B cell (primary cell): ENCODE results near the gene INHBB. TPM values are rescaled to one million over a fixed set of nuclear protein-coding genes. Genes with fewer than 3 reads are reported as not detected.

Experiments
- ATAC-seq: fragments of 200-7000 bp; cut with Tn5 transposase; one replicate; pipeline ENCODE4 v1.10.0; 2021; ENCODE audit warnings: low read depth, mild to moderate bottlenecking, moderate number of reproducible peaks, moderate library complexity
- CTCF ChIA-PET: fragments of 350-600 bp; sonication (Branson Sonifier 250); formaldehyde crosslinking; loops from one replicate; lab custom pipeline; 2021; ENCODE audit warnings: antibody characterized with exemption, inconsistent platforms; lab: Charles Lee
- POLR2A ChIA-PET: fragments of 350-600 bp; sonication (Branson Sonifier 250); formaldehyde crosslinking; loops from one replicate; lab custom pipeline; 2021; ENCODE audit warnings: antibody characterized with exemption; lab: Charles Lee
- DNase-seq: peaks from one replicate; pipeline ENCODE4 v3.0.0; 2013
- H2AFZ ChIP-seq: 2 replicates; pipeline ENCODE4 v1.6.1; 2012; ENCODE audit warnings: mild to moderate bottlenecking, low read depth, low read length; ENCODE audit not compliant: insufficient read depth, poor library complexity, severe bottlenecking
- H3K27ac ChIP-seq, 2 donors: 1 replicate in 1 of 2; 2 replicates in 1 of 2; pipeline ENCODE4 v1.5.1; 2012 to 2013; ENCODE audit warnings: low read length in 2 of 2, mild to moderate bottlenecking in 2 of 2, moderate library complexity in 1 of 2
- H3K27me3 ChIP-seq, 4 experiments: fragments of 200-600 bp in 1 of 4; sonication (generic) in 1 of 4; replicated peaks in 1 of 4; 1 replicate in 2 of 4; 2 replicates in 2 of 4; pipeline versions ENCODE4 v1.6.1 to v1.7.0; 2013 to 2016; ENCODE audit warnings: low read length in 3 of 4, mild to moderate bottlenecking in 2 of 4, mixed read lengths in 1 of 4, moderate library complexity in 1 of 4; ENCODE audit not compliant: insufficient read depth in 4 of 4, control insufficient read depth in 3 of 4; ENCODE audit errors: control extremely low read depth in 1 of 4
- H3K36me3 ChIP-seq, 2 experiments: replicated peaks in 1 of 2; 1 replicate in 1 of 2; 2 replicates in 1 of 2; pipeline versions ENCODE4 v1.6.1 to v1.7.1; 2013; ENCODE audit warnings: low read length in 1 of 2; ENCODE audit not compliant: insufficient read depth in 2 of 2, control insufficient read depth in 1 of 2; ENCODE audit errors: control extremely low read depth in 1 of 2, extremely low read depth in 1 of 2
- H3K4me1 ChIP-seq, 2 donors: fragments of 200-600 bp in 1 of 2; sonication (generic) in 1 of 2; 1 replicate in 1 of 2; 2 replicates in 1 of 2; pipeline versions ENCODE4 v1.5.1 to v1.6.1; 2013 to 2017; ENCODE audit warnings: low read length in 2 of 2; ENCODE audit not compliant: control insufficient read depth in 2 of 2, insufficient read depth in 2 of 2
- H3K4me2 ChIP-seq: replicated peaks from 2 replicates; pipeline ENCODE3; 2012; ENCODE audit warnings: mild to moderate bottlenecking, low read depth, low read length; ENCODE audit not compliant: poor library complexity, severe bottlenecking
- H3K4me3 ChIP-seq, 5 experiments: fragments of 200-600 bp in 1 of 5; sonication (generic) in 1 of 5; 1 replicate in 3 of 5; 2 replicates in 2 of 5; pipeline versions ENCODE4 v1.5.1 to v1.7.0; 2011 to 2016; ENCODE audit warnings: low read length in 4 of 5, mild to moderate bottlenecking in 4 of 5, low read depth in 2 of 5, control low read depth in 1 of 5, moderate library complexity in 1 of 5; ENCODE audit not compliant: insufficient read depth in 1 of 5; ENCODE audit errors: control extremely low read depth in 1 of 5, extremely low read depth in 1 of 5
- H3K79me2 ChIP-seq: fragments of 200-600 bp; sonication (generic); one replicate; pipeline ENCODE4 v1.6.0; 2016; ENCODE audit warnings: low read length; ENCODE audit not compliant: control insufficient read depth, insufficient read depth
- H3K9ac ChIP-seq: fragments of 200-600 bp; sonication (generic); 2 replicates; pipeline ENCODE4 v1.6.1; 2017; ENCODE audit warnings: mild to moderate bottlenecking, low read length, moderate library complexity
- H3K9me3 ChIP-seq, 3 donors: one replicate each; pipeline versions ENCODE4 v1.6.1 to v1.7.1; 2013; ENCODE audit warnings: low read length in 2 of 3; ENCODE audit not compliant: control insufficient read depth in 2 of 3, insufficient read depth in 1 of 3; ENCODE audit errors: control extremely low read depth in 1 of 3
- H4K20me1 ChIP-seq: 2 replicates; pipeline ENCODE4 v1.6.0; 2012; ENCODE audit warnings: mild to moderate bottlenecking, low read length; ENCODE audit not compliant: insufficient read depth, control insufficient read depth, poor library complexity, severe bottlenecking
- H3K27ac Mint-ChIP-seq: one replicate; pipeline ENCODE4 v1.8.0; 2021; ENCODE audit warnings: mixed read lengths
- H3K27me3 Mint-ChIP-seq: one replicate; pipeline ENCODE4 v1.8.0; 2021; ENCODE audit warnings: mixed read lengths
- H3K4me1 Mint-ChIP-seq: one replicate; pipeline ENCODE4 v1.8.0; 2021; ENCODE audit warnings: mixed read lengths
- H3K4me3 Mint-ChIP-seq: one replicate; pipeline ENCODE4 v1.8.0; 2021; ENCODE audit warnings: mixed read lengths
- H3K9me3 Mint-ChIP-seq: one replicate; pipeline ENCODE4 v1.8.0; 2022; ENCODE audit warnings: mixed read lengths; ENCODE audit not compliant: insufficient read depth
- EZH2 ChIP-seq: IDR thresholded peaks from 2 replicates; pipeline ENCODE4 v1.6.1; 2012; ENCODE audit warnings: borderline replicate concordance, low read depth, mild to moderate bottlenecking, moderate library complexity, low read length; ENCODE audit not compliant: insufficient read depth, poor library complexity, severe bottlenecking
- WGBS: methylation state at CpG from one replicate; pipeline ENCODE4 v1.1.5; 2013; ENCODE audit warnings: missing lambda C conversion rate; ENCODE audit not compliant: insufficient coverage; 5-methylcytosine and 5-hydroxymethylcytosine counted together
- intact Hi-C: fragments of 100-400 bp; cut with micrococcal nuclease; formaldehyde crosslinking; loops from one replicate; pipeline ENCODE4 v1.10.0; 2022
- polyA plus RNA-seq: library from polyadenylated mRNA; depleted of rRNA; stranded (reverse); fragments of >200 nt; gene quantifications from 2 replicates; pipeline ENCODE4 v1.2.3, GENCODE V29; 2012
- total RNA-seq, 2 donors: library from RNA; stranded (reverse); fragments of 120-200 nt in 1 of 2; gene quantifications; 1 replicate in 1 of 2; 2 replicates in 1 of 2; pipeline versions ENCODE4 v1.2.3 to v1.2.4, GENCODE V29; 2013 to 2022
- TF ChIP-seq, protein P1 (sequence below): fragments of 200-600 bp; IDR thresholded peaks from one replicate; pipeline ENCODE4 v1.8.0; 2022; ENCODE audit warnings: antibody characterized with exemption, mild to moderate bottlenecking

The INHBB gene
- total and polyA plus RNA-seq, 2 donors (not counting 1 experiment from before 2014, with no cell fraction given) = 0.03 TPM; not detected in 1

DNA sequence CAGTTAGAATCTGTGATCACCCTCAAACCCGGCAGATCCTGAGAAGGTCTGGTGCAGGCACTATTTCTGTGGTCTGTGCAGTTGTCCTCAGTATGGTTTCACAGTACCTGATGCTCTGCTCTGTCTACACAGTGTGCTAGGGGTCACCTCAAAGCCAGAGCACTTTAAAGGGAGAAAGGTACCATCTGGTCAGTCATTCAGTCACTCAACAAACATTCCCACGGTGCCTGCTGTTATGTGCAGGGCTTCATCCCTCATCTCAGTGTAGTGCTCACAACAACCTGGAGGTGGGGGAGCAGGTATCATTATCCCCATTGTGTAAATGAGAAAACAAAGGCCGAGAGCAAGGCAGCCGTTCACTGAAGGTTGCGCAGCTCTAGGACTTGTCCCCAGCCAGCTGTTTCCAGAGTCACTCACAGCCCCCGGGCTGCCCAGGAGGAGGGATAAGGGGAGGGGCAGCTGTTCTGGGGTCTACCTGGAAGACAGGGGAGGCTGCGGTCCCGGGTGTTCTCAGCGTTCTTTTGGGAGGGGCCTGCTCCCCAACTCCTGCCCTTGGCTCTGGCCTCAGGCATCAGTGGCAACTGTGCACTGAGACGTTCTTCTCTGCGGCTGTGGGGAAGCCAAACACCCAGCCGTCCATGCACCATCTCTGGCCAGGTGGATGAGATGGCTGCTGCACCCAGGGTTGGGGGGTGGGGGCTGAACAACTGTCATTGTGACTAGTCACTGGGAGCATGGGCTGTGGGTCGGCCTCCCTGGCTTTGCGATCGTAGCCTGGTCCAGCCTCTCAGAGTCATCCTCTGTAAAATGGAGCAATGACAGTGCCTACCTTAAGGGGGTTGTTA lies 9.2 kb downstream of the INHBB start:
- Histone ChIP-seq H3K4me3 (no peak overlapping the region), H3K9ac (no peak overlapping the region), H4K20me1 (no peaks in the 10 kb centered on the region), H3K9me3 (no peaks in the 10 kb centered on the region), H3K4me2 (no peak overlapping the region), H3K79me2 (no peaks in the 10 kb centered on the region), H2AFZ (no peak overlapping the region), H3K27me3 (peaks cover 0 to 4% (median 0%) of the 10 kb centered on the region in 4 experiments), H3K36me3 (no peaks in the 10 kb centered on the region), H3K4me1 (no peaks in the 10 kb centered on the region), H3K27ac (no peak overlapping the region)
- Mint-ChIP-seq H3K9me3 (no peaks in the 10 kb centered on the region), H3K27me3 (peaks cover 20% of the 10 kb centered on the region), H3K27ac (no peak overlapping the region), H3K4me1 (peaks cover 5% of the 10 kb centered on the region), H3K4me3 (no peak overlapping the region)
- intact Hi-C loops = no loop called here
- no peak for TF ChIP-seq EZH2
- TF ChIP-seq, protein P1, sequence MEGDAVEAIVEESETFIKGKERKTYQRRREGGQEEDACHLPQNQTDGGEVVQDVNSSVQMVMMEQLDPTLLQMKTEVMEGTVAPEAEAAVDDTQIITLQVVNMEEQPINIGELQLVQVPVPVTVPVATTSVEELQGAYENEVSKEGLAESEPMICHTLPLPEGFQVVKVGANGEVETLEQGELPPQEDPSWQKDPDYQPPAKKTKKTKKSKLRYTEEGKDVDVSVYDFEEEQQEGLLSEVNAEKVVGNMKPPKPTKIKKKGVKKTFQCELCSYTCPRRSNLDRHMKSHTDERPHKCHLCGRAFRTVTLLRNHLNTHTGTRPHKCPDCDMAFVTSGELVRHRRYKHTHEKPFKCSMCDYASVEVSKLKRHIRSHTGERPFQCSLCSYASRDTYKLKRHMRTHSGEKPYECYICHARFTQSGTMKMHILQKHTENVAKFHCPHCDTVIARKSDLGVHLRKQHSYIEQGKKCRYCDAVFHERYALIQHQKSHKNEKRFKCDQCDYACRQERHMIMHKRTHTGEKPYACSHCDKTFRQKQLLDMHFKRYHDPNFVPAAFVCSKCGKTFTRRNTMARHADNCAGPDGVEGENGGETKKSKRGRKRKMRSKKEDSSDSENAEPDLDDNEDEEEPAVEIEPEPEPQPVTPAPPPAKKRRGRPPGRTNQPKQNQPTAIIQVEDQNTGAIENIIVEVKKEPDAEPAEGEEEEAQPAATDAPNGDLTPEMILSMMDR = no peak
- POLR2A ChIA-PET = no interaction called here
- ATAC-seq = no peak
- 94% methylated on average over 15 of the region's 15 CpGs for WGBS
- no peak for DNase-seq
- CTCF ChIA-PET = no interaction called here

DNA sequence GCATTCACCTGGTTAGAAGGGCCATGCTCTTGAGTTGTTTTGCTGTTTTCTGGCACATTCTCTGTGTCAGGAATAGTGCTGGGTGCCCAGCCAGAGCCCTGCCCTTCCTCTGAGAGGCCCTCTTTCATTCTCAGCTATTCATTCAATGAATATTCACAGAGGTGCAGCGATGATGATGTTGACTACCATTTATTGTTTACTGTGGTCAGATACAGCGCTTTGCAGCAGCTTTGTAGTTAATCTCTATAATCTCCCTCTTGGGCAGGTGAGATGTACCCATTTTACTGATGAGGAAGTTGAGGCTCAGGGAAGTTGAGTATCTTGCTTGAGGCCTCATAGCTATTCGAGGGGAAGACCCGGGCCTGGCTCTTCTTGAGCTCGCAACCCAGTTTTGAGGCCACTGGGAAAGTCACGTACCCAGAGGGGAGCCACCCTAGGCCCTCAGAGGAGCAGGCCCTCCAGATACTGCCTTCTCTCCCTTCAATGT lies 9.9 kb downstream of the INHBB start:
- H3K4me3 Mint-ChIP-seq = no peak overlapping the region
- DNase-seq (no peak), ATAC-seq (no peak)
- Histone ChIP-seq H2AFZ (no peak overlapping the region), H3K36me3 (no peaks in the 10 kb centered on the region), H3K79me2 (no peaks in the 10 kb centered on the region), H3K27ac (no peak overlapping the region), H3K9me3 (no peaks in the 10 kb centered on the region), H3K4me3 (no peak overlapping the region), H3K9ac (no peak overlapping the region), H3K4me1 (no peaks in the 10 kb centered on the region), H3K27me3 (peaks cover 0 to 2% (median 0%) of the 10 kb centered on the region in 4 experiments), H3K4me2 (no peak overlapping the region), H4K20me1 (no peaks in the 10 kb centered on the region)
- WGBS = 84% methylated on average over 5 of the region's 6 CpGs
- POLR2A ChIA-PET = no interaction called here
- TF ChIP-seq EZH2 = no peak
- TF ChIP-seq, protein P1 = no peak
- peaks cover 5% of the 10 kb centered on the region for H3K4me1 Mint-ChIP-seq
- intact Hi-C loops = no loop called here
- peaks cover 15% of the 10 kb centered on the region for H3K27me3 Mint-ChIP-seq
- CTCF ChIA-PET = no interaction called here
- H3K27ac Mint-ChIP-seq = no peak overlapping the region
- no peaks in the 10 kb centered on the region for H3K9me3 Mint-ChIP-seq
